ENCODE results near the gene SHC3.
A peak's percentile ranks its signal among the peaks of the same experiment; 100 is the strongest.

Gene SHC3

GRCh38 chr9:89054865-89055495 lies 123.6 kb downstream of the SHC3 start:
- DNase-seq (ENCODE audit: low read depth), result no peak

- DNase-seq (ENCODE audit: low read depth), result no peak
Measured at GRCh38 chr9:89053301-89053700, 125.3 kb downstream of the SHC3 start.

- no peak for DNase-seq (ENCODE audit: low read depth)
Measured at GRCh38 chr9:89052470-89053097, 126.0 kb downstream of the SHC3 start.

GRCh38 chr9:89051421-89052025 lies 127.1 kb downstream of the SHC3 start:
- no peak for DNase-seq (ENCODE audit: low read depth)

GRCh38 chr9:89049646-89050045 lies 129.0 kb downstream of the SHC3 start:
- no peak for DNase-seq (ENCODE audit: low read depth)

GRCh38 chr9:89048616-89049015 lies 130.0 kb downstream of the SHC3 start:
- no peak for DNase-seq (ENCODE audit: low read depth)

- no peak for DNase-seq (ENCODE audit: low read depth)
Measured at GRCh38 chr9:89047667-89048066, 131.0 kb downstream of the SHC3 start.

- DNase-seq (ENCODE audit: low read depth), result no peak
Measured at GRCh38 chr9:89046832-89047231, 131.8 kb downstream of the SHC3 start.

- no peak for DNase-seq (ENCODE audit: low read depth)
Measured at GRCh38 chr9:89044881-89045280, 133.7 kb downstream of the SHC3 start.

GRCh38 chr9:89044104-89044503 lies 134.5 kb downstream of the SHC3 start:
- no peak for DNase-seq (ENCODE audit: low read depth)

- DNase-seq (ENCODE audit: low read depth), result no peak
Measured at GRCh38 chr9:89042984-89043383, 135.6 kb downstream of the SHC3 start.

- DNase-seq (ENCODE audit: low read depth), result no peak
Measured at GRCh38 chr9:89039664-89040063, 139.0 kb downstream of the SHC3 start.

- DNase-seq (ENCODE audit: low read depth), result no peak
Measured at GRCh38 chr9:89039104-89039465, 139.5 kb downstream of the SHC3 start.

GRCh38 chr9:89038382-89039103 lies 140.1 kb downstream of the SHC3 start:
- peak; percentile 55 for DNase-seq (ENCODE audit: low read depth)

- DNase-seq (ENCODE audit: low read depth), result no peak
Measured at GRCh38 chr9:89037891-89038290, 140.7 kb downstream of the SHC3 start.

- no peak for DNase-seq (ENCODE audit: low read depth)
Measured at GRCh38 chr9:89037346-89037745, 141.3 kb downstream of the SHC3 start.

GRCh38 chr9:89036891-89037290 lies 141.7 kb downstream of the SHC3 start:
- DNase-seq (ENCODE audit: low read depth), result no peak

GRCh38 chr9:89036383-89036782 lies 142.2 kb downstream of the SHC3 start:
- DNase-seq (ENCODE audit: low read depth), result no peak

- DNase-seq (ENCODE audit: low read depth), result no peak
Measured at GRCh38 chr9:89032661-89033060, 146.0 kb downstream of the SHC3 start.

GRCh38 chr9:89032173-89032572 lies 146.4 kb downstream of the SHC3 start:
- no peak for DNase-seq (ENCODE audit: low read depth)

GRCh38 chr9:89029788-89030187 lies 148.8 kb downstream of the SHC3 start:
- DNase-seq (ENCODE audit: low read depth), result no peak

- DNase-seq (ENCODE audit: low read depth), result no peak
Measured at GRCh38 chr9:89026876-89027275, 151.7 kb downstream of the SHC3 start.

GRCh38 chr9:89025553-89025952 lies 153.1 kb downstream of the SHC3 start:
- DNase-seq (ENCODE audit: low read depth), result no peak
